OCI-LY1 (cell line): Measurements from ENCODE around the gene FRMD4A.

Source experiments
- CTCF ChIP-seq: fragments of 200-600 bp; sonication (generic), shearing (Covaris generic); IDR thresholded peaks from 2 replicates; pipeline ENCODE4 v1.5.1; 2017; ENCODE audit warnings: mild to moderate bottlenecking, antibody characterized with exemption, low read length, moderate library complexity, mixed read lengths
- EZH2 ChIP-seq: fragments of 200-600 bp; sonication (generic), shearing (Covaris generic); IDR thresholded peaks from 2 replicates; pipeline ENCODE4 v1.8.0; 2017; ENCODE audit warnings: borderline replicate concordance, mixed run types, mild to moderate bottlenecking, antibody characterized with exemption, low read length, moderate library complexity, mixed read lengths

- TF ChIP-seq CTCF = no peak
- TF ChIP-seq EZH2 = no peak
These were observed 540.5 kb downstream of the FRMD4A start for GRCh38 chr10:13790196-13790595.
